ENCODE data around the gene FEZF2.

GRCh38 chr3:62323241-62323640, 50.1 kb downstream of the FEZF2 start:
- TF ChIP-seq CTCF (IDR thresholded peaks at IDR 0.05; ENCODE audit: low read length) (no peak), EZH2 (optimal IDR thresholded peaks at IDR 0.05; ENCODE audit: low read depth, low read length) (no peak)
